ENCODE results near the gene CD53.

CD53 gene

GRCh38 chr1:110897681-110898080 is 24.7 kb downstream of the CD53 start:
- Histone ChIP-seq H3K9ac (ENCODE audit: low read length) (no peak overlapping the region), H2AFZ (ENCODE audit: low read length) (no peak overlapping the region), H3F3A (ENCODE audit: insufficient read depth, low read length) (no peaks in the 10 kb centered on the region), H4K20me1 (ENCODE audit: insufficient read depth, low read length) (no peaks in the 10 kb centered on the region), H3K27ac (ENCODE audit: low read depth, low read length, poor library complexity, severe bottlenecking) (no peak overlapping the region), H3K4me3 (ENCODE audit: low read depth, low read length, poor library complexity, severe bottlenecking) (no peak overlapping the region), H3K9me2 (ENCODE audit: low read depth, low read length) (no peaks in the 10 kb centered on the region), H3K79me2 (ENCODE audit: insufficient read depth, low read length) (0 out of 2 replicates have a peak, but pooled peaks cover 2% of the 10 kb centered on the region), H3K4me1 (ENCODE audit: insufficient read depth, low read length, severe bottlenecking) (no peaks in the 10 kb centered on the region), H3K9me3 (ENCODE audit: low read length) (no peaks in the 10 kb centered on the region), H3K36me3 (ENCODE audit: insufficient read depth, low read length) (peaks cover 94% of the 10 kb centered on the region), H3K4me2 (ENCODE audit: low read length) (no peak overlapping the region), H3K27me3 (ENCODE audit: insufficient read depth, low read length) (no peaks in the 10 kb centered on the region)
- TF ChIP-seq EZH2 (IDR thresholded peaks at IDR 0.05; ENCODE audit: borderline replicate concordance, low read length) (no peak), CTCF (IDR thresholded peaks at IDR 0.05; ENCODE audit: low read length) (no peak)

GRCh38 chr1:110898734-110899457 is 25.9 kb downstream of the CD53 start:
- Histone ChIP-seq H3K79me2 (ENCODE audit: insufficient read depth, low read length) (no peaks in the 10 kb centered on the region), H3K4me3 (ENCODE audit: low read depth, low read length, poor library complexity, severe bottlenecking) (no peak overlapping the region), H3K27me3 (ENCODE audit: insufficient read depth, low read length) (no peaks in the 10 kb centered on the region), H4K20me1 (ENCODE audit: insufficient read depth, low read length) (no peaks in the 10 kb centered on the region), H2AFZ (ENCODE audit: low read length) (no peak overlapping the region), H3K4me1 (ENCODE audit: insufficient read depth, low read length, severe bottlenecking) (no peaks in the 10 kb centered on the region), H3F3A (ENCODE audit: insufficient read depth, low read length) (no peaks in the 10 kb centered on the region), H3K4me2 (ENCODE audit: low read length) (no peak overlapping the region), H3K27ac (ENCODE audit: low read depth, low read length, poor library complexity, severe bottlenecking) (no peak overlapping the region), H3K9ac (ENCODE audit: low read length) (no peak overlapping the region), H3K9me2 (ENCODE audit: low read depth, low read length) (no peaks in the 10 kb centered on the region), H3K9me3 (ENCODE audit: low read length) (no peaks in the 10 kb centered on the region), H3K36me3 (ENCODE audit: insufficient read depth, low read length) (peaks cover 93% of the 10 kb centered on the region)
- TF ChIP-seq EZH2 (IDR thresholded peaks at IDR 0.05; ENCODE audit: borderline replicate concordance, low read length) (no peak), CTCF (IDR thresholded peaks at IDR 0.05; ENCODE audit: low read length) (no peak)

- Histone ChIP-seq H3K9me3 (ENCODE audit: low read length) (no peaks in the 10 kb centered on the region), H4K20me1 (ENCODE audit: insufficient read depth, low read length) (no peaks in the 10 kb centered on the region), H3K36me3 (ENCODE audit: insufficient read depth, low read length) (peaks cover 87% of the 10 kb centered on the region), H3K9me2 (ENCODE audit: low read depth, low read length) (no peaks in the 10 kb centered on the region), H3K4me1 (ENCODE audit: insufficient read depth, low read length, severe bottlenecking) (no peaks in the 10 kb centered on the region), H3K9ac (ENCODE audit: low read length) (no peak overlapping the region), H3K27me3 (ENCODE audit: insufficient read depth, low read length) (no peaks in the 10 kb centered on the region), H2AFZ (ENCODE audit: low read length) (no peak overlapping the region), H3K79me2 (ENCODE audit: insufficient read depth, low read length) (no peaks in the 10 kb centered on the region), H3K4me2 (ENCODE audit: low read length) (no peak overlapping the region), H3K27ac (ENCODE audit: low read depth, low read length, poor library complexity, severe bottlenecking) (no peak overlapping the region), H3F3A (ENCODE audit: insufficient read depth, low read length) (no peaks in the 10 kb centered on the region), H3K4me3 (ENCODE audit: low read depth, low read length, poor library complexity, severe bottlenecking) (no peak overlapping the region)
- TF ChIP-seq CTCF (IDR thresholded peaks at IDR 0.05; ENCODE audit: low read length), result no peak
- no peak for TF ChIP-seq EZH2 (IDR thresholded peaks at IDR 0.05; ENCODE audit: borderline replicate concordance, low read length)
These were observed 26.5 kb downstream of the CD53 start for GRCh38 chr1:110899458-110899843.
